ENCODE data around the gene ADA. TPM values are rescaled to one million over a fixed set of nuclear protein-coding genes. Genes with fewer than 3 reads are reported as not detected.

The ADA gene
- total RNA-seq, 1 donor from 2014 or later: 14.5 TPM

GRCh38 chr20:44637522-44638372, 13.8 kb downstream of the ADA start:
- DNase-seq (ENCODE audit: low read depth): no peak
- H3K4me3 ChIP-seq (ENCODE audit: low read depth, low read length): no peak overlapping the region

GRCh38 chr20:44637042-44637441, 14.5 kb downstream of the ADA start:
- no peak for DNase-seq (ENCODE audit: low read depth)
- TF ChIP-seq CTCF (conservative IDR thresholded peaks at IDR 0.05; ENCODE audit: low read depth, low read length): no peak
- no peak overlapping the region for H3K4me3 ChIP-seq (ENCODE audit: low read depth, low read length)

More at GRCh38 chr20:44637522-44638372, 13.8 kb downstream of the ADA start:
- no peak for TF ChIP-seq CTCF (conservative IDR thresholded peaks at IDR 0.05; ENCODE audit: low read depth, low read length)

- no peak for DNase-seq (ENCODE audit: low read depth)
- TF ChIP-seq CTCF (conservative IDR thresholded peaks at IDR 0.05; ENCODE audit: low read depth, low read length): no peak
- H3K4me3 ChIP-seq (ENCODE audit: low read depth, low read length): no peak overlapping the region
These were observed 15.6 kb downstream of the ADA start for GRCh38 chr20:44635877-44636276.

- no peak overlapping the region for H3K4me3 ChIP-seq (ENCODE audit: low read depth, low read length)
- no peak for TF ChIP-seq CTCF (conservative IDR thresholded peaks at IDR 0.05; ENCODE audit: low read depth, low read length)
- DNase-seq (ENCODE audit: low read depth): no peak
These were observed 17.5 kb downstream of the ADA start for GRCh38 chr20:44633872-44634600.

GRCh38 chr20:44633187-44633810, 18.2 kb downstream of the ADA start:
- H3K4me3 ChIP-seq (ENCODE audit: low read depth, low read length): no peak overlapping the region
- no peak for TF ChIP-seq CTCF (conservative IDR thresholded peaks at IDR 0.05; ENCODE audit: low read depth, low read length)

GRCh38 chr20:44632103-44632752, 19.3 kb downstream of the ADA start:
- no peak for TF ChIP-seq CTCF (conservative IDR thresholded peaks at IDR 0.05; ENCODE audit: low read depth, low read length)
- H3K4me3 ChIP-seq (ENCODE audit: low read depth, low read length): no peak overlapping the region
- no peak for DNase-seq (ENCODE audit: low read depth)

More at GRCh38 chr20:44633187-44633810, 18.2 kb downstream of the ADA start:
- DNase-seq (ENCODE audit: low read depth): no peak
